ENCODE results near the gene CD274. TPM values are rescaled to one million over a fixed set of nuclear protein-coding genes. Genes with fewer than 3 reads are reported as not detected.
A peak's percentile ranks its signal among the peaks of the same experiment; 100 is the strongest.

CD274 gene
- total and polyA plus RNA-seq, 2 of the 8 experiments (the other 6 are each of a cell fraction or from before 2014, with no cell fraction given): 0.08 to 0.15 TPM

GRCh38 chr9:5459289-5459829 is 9.0 kb downstream of the CD274 start:
- no peak overlapping the region for H2BK12ac ChIP-seq (ENCODE audit: low read depth, low read length)
- H4K5ac ChIP-seq (ENCODE audit: insufficient read length, low read depth, low read length): no peak overlapping the region
- no peaks in the 10 kb centered on the region for H3K23me2 ChIP-seq (ENCODE audit: low read depth, low read length)
- no peak overlapping the region for H3K9ac ChIP-seq (replicated peaks in 1 of 4; ENCODE audit: extremely low read depth in 1 of 4, low read depth in 3 of 4, low read length in 3 of 4)
- H2AK5ac ChIP-seq (ENCODE audit: low read depth, low read length): no peak overlapping the region
- H4K91ac ChIP-seq (replicated peaks; ENCODE audit: insufficient read length, low read length): no peak overlapping the region
- no peak overlapping the region for H3K56ac ChIP-seq (replicated peaks; ENCODE audit: insufficient read length, low read depth, low read length)
- H3K27ac ChIP-seq (ENCODE audit: low read depth, low read length): no peak overlapping the region
- H3K23ac ChIP-seq (ENCODE audit: insufficient read length): no peak overlapping the region
- no peaks in the 10 kb centered on the region for H3K79me1 ChIP-seq (ENCODE audit: low read depth, low read length)
- 93% methylated on average over 4 of the region's 4 CpGs; no CpG with 5 or more reads in 1 of the 2 experiments for WGBS, 2 experiments (ENCODE audit: extremely low coverage in 1 of 2, insufficient coverage in 1 of 2, insufficient read length in 1 of 2, insufficient replicate concordance in 2 of 2, low coverage in 1 of 2, low lambda C conversion rate in 2 of 2, missing lambda C conversion rate in 1 of 2)
- no peak for FAIRE-seq
- H3K79me2 ChIP-seq (ENCODE audit: control insufficient read depth in 1 of 2, insufficient read depth in 2 of 2, low read length in 2 of 2): no peaks in the 10 kb centered on the region
- H3K4me1 ChIP-seq (replicated peaks in 1 of 4; ENCODE audit: control insufficient read depth in 3 of 4, insufficient read depth in 4 of 4, low read length in 3 of 4): peaks cover 0 to 4% (median 1%) of the 10 kb centered on the region in 4 experiments; a peak in 2 of 7 replicates
- no peak overlapping the region for H2BK15ac ChIP-seq (ENCODE audit: low read length)
- H3K27me3 ChIP-seq (replicated peaks in 1 of 4; ENCODE audit: control insufficient read depth in 3 of 4, extremely low read depth in 1 of 4, insufficient read depth in 3 of 4, low read length in 3 of 4): no peaks in the 10 kb centered on the region
- CTCF ChIA-PET (ENCODE audit: partially characterized antibody): interaction anchor here (0.8 to 1.2 kb wide), 3 partner anchors 11 to 195 kb away, joined by 3 to 4 read pairs (median 3); no protein-coding TSS in a partner anchor
- H3K4me2 ChIP-seq (ENCODE audit: insufficient read depth in 1 of 2, low read depth in 2 of 2, low read length in 2 of 2): no peak overlapping the region
- H3K4ac ChIP-seq (replicated peaks; ENCODE audit: insufficient read length, low read depth, low read length): no peak overlapping the region
- H4K20me1 ChIP-seq (replicated peaks in 1 of 2; ENCODE audit: control insufficient read depth in 1 of 2, insufficient read depth in 2 of 2, low read length in 2 of 2): no peaks in the 10 kb centered on the region
- peak overlapping the region; percentile 42; the same call in 1 of the 2 replicates for H2AFZ ChIP-seq (ENCODE audit: low read length)
- no peak overlapping the region for H3K18ac ChIP-seq (ENCODE audit: extremely low read depth, low read length)
- no peak overlapping the region for H3K14ac ChIP-seq (ENCODE audit: insufficient read length)
- H2BK120ac ChIP-seq (replicated peaks; ENCODE audit: low read depth, low read length): no peak overlapping the region
- no peaks in the 10 kb centered on the region for H3K36me3 ChIP-seq (ENCODE audit: control insufficient read depth in 2 of 4, insufficient read depth in 4 of 4, low read length in 3 of 4)
- H2BK20ac ChIP-seq (ENCODE audit: low read length): no peak overlapping the region
- H4K8ac ChIP-seq (ENCODE audit: extremely low read depth, insufficient read depth, low read length): no peak overlapping the region
- TF ChIP-seq RNF2 (IDR thresholded peaks at IDR 0.05; ENCODE audit: borderline replicate concordance, low read depth, low read length, missing control alignments, poor library complexity, severe bottlenecking) (no peak), TAF7 (optimal IDR thresholded peaks at IDR 0.05; ENCODE audit: borderline replicate concordance, low read depth, low read length) (peak; percentile 22)
- no peak overlapping the region for H3K4me3 ChIP-seq (ENCODE audit: extremely low read depth in 1 of 4, insufficient read depth in 2 of 4, low read depth in 3 of 4, low read length in 4 of 4)
- POLR2A ChIA-PET (ENCODE audit: partially characterized antibody): no interaction called here
- H3K9me3 ChIP-seq (ENCODE audit: insufficient read depth in 2 of 2, low read depth in 1 of 2, low read length in 1 of 2): no peaks in the 10 kb centered on the region
- H2BK5ac ChIP-seq (ENCODE audit: low read depth, low read length): no peak overlapping the region
- DNase-seq (ENCODE audit: low read depth in 1 of 2, low spot score in 2 of 2): no peak
